ENCODE results near the gene ADAM22. TPM values are rescaled to one million over a fixed set of nuclear protein-coding genes. Genes with fewer than 3 reads are reported as not detected.
"Not testable (repeated sequence)": the region's sequence is repeated elsewhere in the genome, so short reads cannot be mapped to it uniquely, and the experiment has no call there.

Gene ADAM22
- total RNA-seq (2014; rRNA removed; shearing (Covaris generic)), result 3.9 and 5.5 TPM in 2 replicates

- peak; percentile 97 for DNase-seq (ENCODE audit: low spot score)
- in situ Hi-C loops (cut with HindIII; ENCODE audit: low sequenced_read_pairs), result no loop called here
These were observed at the start of gene ADAM22 for GRCh38 chr7:87933953-87934698. Gene ADAM22, plus strand, starts transcription at chr7:87934251. Its CDS starts 215 bp downstream, at chr7:87934466.

- DNase-seq (ENCODE audit: low spot score), result no peak
- in situ Hi-C loops (cut with HindIII; ENCODE audit: low sequenced_read_pairs), result no loop called here
These were observed 49.0 kb upstream of the ADAM22 start for GRCh38 chr7:87885018-87885417.

DNA sequence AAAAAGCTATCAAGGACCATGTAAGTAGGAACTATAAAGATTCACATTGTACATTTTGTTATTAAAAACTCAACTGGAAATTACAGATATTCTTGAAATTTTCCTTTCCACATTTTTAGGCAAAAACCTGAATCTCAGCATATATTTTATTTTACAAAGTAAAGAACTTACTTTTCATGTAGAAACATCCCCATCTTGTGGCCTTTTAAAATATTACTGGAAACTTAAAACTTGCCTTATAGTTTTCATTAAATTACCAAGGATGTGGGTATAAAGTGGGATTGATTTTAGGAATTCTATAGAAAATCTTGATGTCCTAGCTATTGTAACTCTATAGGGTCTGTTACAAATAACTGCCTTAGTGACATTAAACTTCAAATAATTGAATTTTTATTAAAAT, 47.2 kb upstream of the ADAM22 start:
- DNase-seq (ENCODE audit: low spot score), result peak; percentile 35
- in situ Hi-C loops (cut with HindIII; ENCODE audit: low sequenced_read_pairs), result no loop called here

- in situ Hi-C loops (cut with HindIII; ENCODE audit: low sequenced_read_pairs), result no loop called here
- DNase-seq (ENCODE audit: low spot score), result no peak
These were observed 38.7 kb upstream of the ADAM22 start for GRCh38 chr7:87895363-87895762.

- in situ Hi-C loops (cut with HindIII; ENCODE audit: low sequenced_read_pairs), result no loop called here
These were observed 34.8 kb upstream of the ADAM22 start for GRCh38 chr7:87899255-87899654.

DNA sequence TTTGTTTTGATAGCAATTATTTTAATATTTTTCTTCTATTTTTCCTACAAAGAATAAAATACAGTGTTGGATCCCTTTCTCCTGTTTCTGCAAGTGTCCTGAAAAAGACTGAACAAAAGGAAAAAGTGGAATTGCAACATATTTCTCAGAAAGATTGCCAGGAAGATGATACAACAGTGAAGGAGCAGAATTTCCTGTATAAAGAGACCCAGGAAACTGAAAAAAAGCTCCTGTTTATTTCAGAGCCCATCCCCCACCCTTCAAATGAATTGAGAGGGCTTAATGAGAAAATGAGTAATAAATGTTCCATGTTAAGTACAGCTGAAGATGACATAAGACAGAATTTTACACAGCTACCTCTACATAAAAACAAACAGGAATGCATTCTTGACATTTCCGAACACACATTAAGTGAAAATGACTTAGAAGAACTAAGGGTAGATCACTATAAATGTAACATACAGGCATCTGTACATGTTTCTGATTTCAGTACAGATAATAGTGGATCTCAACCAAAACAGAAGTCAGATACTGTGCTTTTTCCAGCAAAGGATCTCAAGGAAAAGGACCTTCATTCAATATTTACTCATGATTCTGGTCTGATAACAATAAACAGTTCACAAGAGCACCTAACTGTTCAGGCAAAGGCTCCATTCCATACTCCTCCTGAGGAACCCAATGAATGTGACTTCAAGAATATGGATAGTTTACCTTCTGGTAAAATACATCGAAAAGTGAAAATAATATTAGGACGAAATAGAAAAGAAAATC, 26.7 kb upstream of the ADAM22 start:
- in situ Hi-C loops (cut with HindIII; ENCODE audit: low sequenced_read_pairs), result not testable (repeated sequence)

More at GRCh38 chr7:87899255-87899654, 34.8 kb upstream of the ADAM22 start:
- no peak for DNase-seq (ENCODE audit: low spot score)

GRCh38 chr7:87908814-87909213, 25.2 kb upstream of the ADAM22 start:
- DNase-seq (ENCODE audit: low spot score); in situ Hi-C loops (cut with HindIII; ENCODE audit: low sequenced_read_pairs): not testable (repeated sequence)

More for the DNA sequence above, 26.7 kb upstream of the ADAM22 start:
- DNase-seq (ENCODE audit: low spot score), result not testable (repeated sequence)

GRCh38 chr7:87912121-87912520, 21.9 kb upstream of the ADAM22 start:
- in situ Hi-C loops (cut with HindIII; ENCODE audit: low sequenced_read_pairs), result no loop called here
- no peak for DNase-seq (ENCODE audit: low spot score)

GRCh38 chr7:87918740-87919139, 15.3 kb upstream of the ADAM22 start:
- DNase-seq (ENCODE audit: low spot score), result no peak
- in situ Hi-C loops (cut with HindIII; ENCODE audit: low sequenced_read_pairs), result no loop called here

DNA sequence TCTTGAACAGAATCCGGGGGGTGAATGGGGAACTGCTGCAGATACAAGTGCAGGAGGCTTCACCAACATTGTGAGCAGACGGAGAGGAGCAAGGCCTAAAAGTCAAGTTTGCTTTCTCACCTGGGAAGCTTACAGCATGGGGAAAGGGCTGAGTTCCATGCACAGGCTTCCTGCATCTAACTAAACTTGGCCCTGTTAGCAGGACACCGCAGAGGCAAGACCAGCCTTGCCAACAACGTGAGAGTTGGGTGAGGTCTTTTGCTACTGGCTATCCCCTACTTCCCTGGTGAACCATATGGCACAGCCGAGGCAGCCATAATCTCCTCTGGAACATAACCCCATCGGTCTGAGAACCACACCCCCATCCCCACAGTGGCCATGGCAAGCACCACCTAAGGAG, 14.2 kb upstream of the ADAM22 start:
- in situ Hi-C loops (cut with HindIII; ENCODE audit: low sequenced_read_pairs), result no loop called here
- peak; percentile 60 for DNase-seq (ENCODE audit: low spot score)

- DNase-seq (ENCODE audit: low spot score), result no peak
- in situ Hi-C loops (cut with HindIII; ENCODE audit: low sequenced_read_pairs), result no loop called here
These were observed 13.5 kb upstream of the ADAM22 start for GRCh38 chr7:87920578-87920977.

DNA sequence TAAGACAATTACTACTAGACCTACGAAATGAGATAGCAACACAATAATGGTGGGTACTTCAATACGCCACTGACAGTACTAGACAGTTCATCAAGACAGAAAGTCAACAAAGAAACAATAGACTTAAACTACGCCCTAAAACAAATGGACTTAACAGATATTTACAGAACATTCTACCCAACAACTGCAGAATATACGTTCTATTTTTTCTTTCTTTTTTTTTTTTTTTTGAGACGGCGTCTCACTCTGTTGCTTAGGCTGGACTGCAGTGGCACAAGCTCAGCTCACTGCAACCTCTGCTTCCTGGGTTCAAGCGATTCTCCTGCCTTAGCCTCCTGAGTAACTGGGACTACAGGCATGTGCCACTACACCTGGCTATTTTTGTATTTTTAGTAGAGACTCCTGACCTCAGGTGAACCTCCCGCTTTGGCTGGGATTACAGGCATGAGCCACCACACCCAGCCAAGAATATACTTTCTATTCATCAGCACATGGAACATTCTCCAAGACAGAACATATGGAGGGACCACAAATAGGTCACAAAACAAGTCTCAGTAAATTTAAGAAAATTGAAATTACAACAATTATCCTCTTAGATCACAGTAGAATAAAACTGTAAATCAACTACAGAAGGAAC, 11.2 kb upstream of the ADAM22 start:
- in situ Hi-C loops (cut with HindIII; ENCODE audit: low sequenced_read_pairs), result not testable (repeated sequence)
- peak; percentile 89 for DNase-seq (ENCODE audit: low spot score)

DNA sequence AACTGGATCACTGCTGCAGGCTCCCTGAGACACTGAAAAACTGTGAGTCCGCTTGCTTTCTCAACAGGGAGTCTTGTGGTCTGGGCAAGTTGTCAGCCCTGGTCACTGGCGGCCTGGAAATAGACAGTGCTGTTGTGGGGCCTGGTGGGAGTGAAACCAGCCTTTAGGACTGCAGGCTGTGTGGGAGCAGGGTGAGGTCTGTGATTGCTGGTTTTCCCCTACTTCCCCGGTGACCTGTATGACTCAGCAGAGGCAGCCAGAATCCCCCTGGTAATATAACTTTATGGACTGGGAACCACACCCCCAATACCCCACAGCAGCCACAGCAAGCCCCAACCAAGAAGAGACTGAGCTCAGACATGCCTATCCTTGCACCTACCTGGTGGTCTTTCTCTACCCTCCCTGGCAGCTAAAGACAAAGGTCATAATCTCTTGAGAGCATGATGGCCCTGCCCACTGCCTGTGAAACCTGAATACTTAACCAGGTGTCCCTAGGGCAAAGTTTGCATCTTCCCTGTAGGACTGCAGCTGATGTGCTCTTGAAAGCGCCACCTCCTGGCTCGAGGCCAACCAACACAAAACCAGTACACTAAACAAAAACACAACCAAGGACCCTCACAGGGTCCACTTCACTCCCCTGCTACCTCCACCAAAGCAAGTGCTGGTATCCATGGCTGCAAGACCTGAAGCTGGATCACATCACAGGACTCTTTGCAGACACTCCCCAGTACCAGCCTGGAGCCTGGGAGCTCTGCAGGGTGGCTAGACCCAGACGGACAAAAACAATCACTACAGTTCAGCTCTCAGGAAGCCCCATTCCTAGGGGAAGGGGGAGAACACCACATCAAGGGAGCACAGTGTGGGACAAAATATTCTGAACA, 7.2 kb upstream of the ADAM22 start:
- peak; percentile 77 for DNase-seq (ENCODE audit: low spot score)
- in situ Hi-C loops (cut with HindIII; ENCODE audit: low sequenced_read_pairs), result no loop called here

GRCh38 chr7:87933605-87933952, 472 bp upstream of the ADAM22 start:
- no peak for DNase-seq (ENCODE audit: low spot score)
- in situ Hi-C loops (cut with HindIII; ENCODE audit: low sequenced_read_pairs), result no loop called here

DNA sequence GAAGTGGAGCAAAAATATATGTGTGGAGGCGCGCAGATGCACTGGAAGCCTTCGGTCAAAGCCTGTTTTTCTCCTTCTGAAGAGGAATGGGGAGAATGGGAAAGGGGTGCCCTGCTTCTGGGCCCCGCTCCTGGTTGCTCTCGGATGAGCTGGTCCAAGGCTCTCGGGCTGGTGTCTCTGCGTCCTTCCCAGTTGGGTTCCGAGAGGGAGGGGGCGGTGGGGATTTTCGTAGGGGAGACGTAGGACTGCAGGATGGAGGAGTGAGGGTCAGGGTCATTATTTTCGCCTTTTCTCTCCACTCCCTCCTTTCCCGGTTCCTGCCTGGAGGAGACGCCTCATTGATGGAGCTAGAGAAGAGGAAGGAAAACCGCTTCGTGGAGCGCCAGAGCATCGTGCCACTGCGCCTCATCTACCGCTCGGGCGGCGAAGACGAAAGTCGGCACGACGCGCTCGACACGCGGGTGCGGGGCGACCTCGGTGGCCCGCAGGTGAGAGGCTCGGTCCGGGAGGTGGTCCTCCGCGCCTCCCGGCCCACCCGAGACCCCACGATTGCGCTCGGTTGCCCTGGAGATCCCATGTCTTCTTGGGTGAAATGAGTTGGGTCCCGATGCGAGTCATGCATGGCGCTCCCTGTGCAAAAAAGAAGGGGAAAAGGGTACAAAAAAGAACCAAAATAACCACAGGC, 790 bp downstream of the ADAM22 start:
- DNase-seq (ENCODE audit: low spot score), result peak; percentile 76

DNA sequence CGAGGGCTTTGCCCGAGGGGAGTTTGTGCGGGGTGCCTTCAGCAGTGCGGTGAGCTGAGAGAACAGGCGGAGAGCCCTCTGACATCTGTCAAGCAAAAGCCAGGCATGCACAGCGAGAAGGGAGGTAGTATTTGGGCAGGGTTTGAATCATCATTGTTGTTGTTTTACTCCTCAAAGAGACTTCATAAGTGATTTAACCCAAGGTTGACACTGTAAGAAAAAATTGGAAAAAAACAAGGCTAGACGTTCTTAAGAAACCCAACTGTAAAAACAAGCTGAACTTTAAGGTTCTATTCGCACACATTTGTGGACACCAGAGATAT, 1.3 kb downstream of the ADAM22 start:
- in situ Hi-C loops (cut with HindIII; ENCODE audit: low sequenced_read_pairs), result no loop called here
- peak; percentile 65 for DNase-seq (ENCODE audit: low spot score)

More for the DNA sequence above, 790 bp downstream of the ADAM22 start:
- in situ Hi-C loops (cut with HindIII; ENCODE audit: low sequenced_read_pairs), result no loop called here

- in situ Hi-C loops (cut with HindIII; ENCODE audit: low sequenced_read_pairs), result no loop called here
- no peak for DNase-seq (ENCODE audit: low spot score)
These were observed 7.1 kb downstream of the ADAM22 start for GRCh38 chr7:87941138-87941537.

GRCh38 chr7:87944547-87944946, 10.5 kb downstream of the ADAM22 start:
- in situ Hi-C loops (cut with HindIII; ENCODE audit: low sequenced_read_pairs), result no loop called here
- no peak for DNase-seq (ENCODE audit: low spot score)

DNA sequence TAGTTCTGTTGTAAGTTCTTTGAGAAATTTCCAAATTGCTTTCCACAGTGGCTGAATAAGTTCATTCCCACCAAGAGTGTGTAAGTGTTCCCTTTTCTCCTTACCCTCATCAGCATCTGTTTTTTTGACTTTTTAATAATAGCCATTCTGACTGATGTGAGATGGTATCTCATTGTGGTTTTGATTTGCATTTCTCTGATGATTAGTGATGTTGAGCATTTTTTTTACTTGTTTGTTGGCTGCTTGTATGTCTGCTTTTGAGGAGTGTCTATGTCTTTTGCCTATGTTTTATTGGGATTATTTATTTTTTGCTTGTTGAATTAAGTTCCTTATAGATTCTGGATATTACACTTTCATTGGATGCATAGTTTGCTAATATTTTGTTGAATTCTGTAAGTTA, 11.9 kb downstream of the ADAM22 start:
- DNase-seq (ENCODE audit: low spot score); in situ Hi-C loops (cut with HindIII; ENCODE audit: low sequenced_read_pairs): not testable (repeated sequence)
